ENCODE data around the gene PALD1.

PALD1 gene

GRCh38 chr10:70544431-70545340 lies 66.1 kb downstream of the PALD1 start:
- peaks cover 13% of the 10 kb centered on the region for H3K4me1 Mint-ChIP-seq (ENCODE audit: low read depth)
- H3K27ac Mint-ChIP-seq = no peak overlapping the region
- H3K9me3 Mint-ChIP-seq = no peaks in the 10 kb centered on the region
- no peaks in the 10 kb centered on the region for H3K27me3 Mint-ChIP-seq
- no peak overlapping the region for H3K4me3 Mint-ChIP-seq
- H3K36me3 Mint-ChIP-seq (ENCODE audit: low read depth) = peaks cover 15% of the 10 kb centered on the region
- intact Hi-C loops (cut with micrococcal nuclease) = no loop called here

GRCh38 chr10:70546584-70546983 lies 68.0 kb downstream of the PALD1 start:
- no peak overlapping the region for H3K4me3 Mint-ChIP-seq
- no peaks in the 10 kb centered on the region for H3K27me3 Mint-ChIP-seq
- H3K4me1 Mint-ChIP-seq (ENCODE audit: low read depth) = peaks cover 13% of the 10 kb centered on the region
- intact Hi-C loops (cut with micrococcal nuclease) = no loop called here
- no peak overlapping the region for H3K27ac Mint-ChIP-seq
- no peaks in the 10 kb centered on the region for H3K9me3 Mint-ChIP-seq
- H3K36me3 Mint-ChIP-seq (ENCODE audit: low read depth) = peaks cover 9% of the 10 kb centered on the region

GRCh38 chr10:70549351-70549961 lies 70.9 kb downstream of the PALD1 start:
- Mint-ChIP-seq H3K4me1 (ENCODE audit: low read depth) (peaks cover 7% of the 10 kb centered on the region), H3K9me3 (no peaks in the 10 kb centered on the region), H3K4me3 (no peak overlapping the region), H3K27me3 (no peaks in the 10 kb centered on the region), H3K27ac (no peak overlapping the region), H3K36me3 (ENCODE audit: low read depth) (peaks cover 21% of the 10 kb centered on the region)
- intact Hi-C loops (cut with micrococcal nuclease) = no loop called here

- Mint-ChIP-seq H3K27ac (no peak overlapping the region), H3K4me1 (ENCODE audit: low read depth) (peaks cover 1% of the 10 kb centered on the region), H3K27me3 (no peaks in the 10 kb centered on the region), H3K9me3 (no peaks in the 10 kb centered on the region), H3K36me3 (ENCODE audit: low read depth) (peaks cover 21% of the 10 kb centered on the region), H3K4me3 (no peak overlapping the region)
- intact Hi-C loops (cut with micrococcal nuclease) = loop anchor here (1.0 to 10.0 kb wide), 4 partner anchors 65 to 332 kb away; partner anchors contain the start of gene SGPL1
Measured at GRCh38 chr10:70549962-70550458, 71.4 kb downstream of the PALD1 start.

GRCh38 chr10:70550459-70550858 lies 71.9 kb downstream of the PALD1 start:
- intact Hi-C loops (cut with micrococcal nuclease) = loop anchor here (1.0 to 10.0 kb wide), 4 partner anchors 64 to 332 kb away; partner anchors contain the start of gene SGPL1
- Mint-ChIP-seq H3K36me3 (ENCODE audit: low read depth) (peaks cover 21% of the 10 kb centered on the region), H3K9me3 (no peaks in the 10 kb centered on the region), H3K27ac (no peak overlapping the region), H3K4me3 (no peak overlapping the region), H3K4me1 (ENCODE audit: low read depth) (no peaks in the 10 kb centered on the region), H3K27me3 (no peaks in the 10 kb centered on the region)

GRCh38 chr10:70551466-70551865 lies 72.9 kb downstream of the PALD1 start:
- H3K27me3 Mint-ChIP-seq = no peaks in the 10 kb centered on the region

GRCh38 chr10:70551971-70552422 lies 73.4 kb downstream of the PALD1 start:
- intact Hi-C loops (cut with micrococcal nuclease) = loop anchor here (5.0 to 10.0 kb wide), 3 partner anchors 63 to 330 kb away; partner anchors contain the start of gene SGPL1
- peaks cover 21% of the 10 kb centered on the region for H3K36me3 Mint-ChIP-seq (ENCODE audit: low read depth)
- H3K27ac Mint-ChIP-seq = no peak overlapping the region
- H3K4me1 Mint-ChIP-seq (ENCODE audit: low read depth) = no peaks in the 10 kb centered on the region
- no peaks in the 10 kb centered on the region for H3K9me3 Mint-ChIP-seq
- peaks cover under 1% of the 10 kb centered on the region for H3K27me3 Mint-ChIP-seq
- no peak overlapping the region for H3K4me3 Mint-ChIP-seq

More at GRCh38 chr10:70551466-70551865, 72.9 kb downstream of the PALD1 start:
- Mint-ChIP-seq H3K27ac (no peak overlapping the region), H3K4me1 (ENCODE audit: low read depth) (no peaks in the 10 kb centered on the region), H3K36me3 (ENCODE audit: low read depth) (peaks cover 21% of the 10 kb centered on the region), H3K9me3 (no peaks in the 10 kb centered on the region), H3K4me3 (no peak overlapping the region)
- intact Hi-C loops (cut with micrococcal nuclease) = loop anchor here (5.0 to 10.0 kb wide), 3 partner anchors 63 to 331 kb away; partner anchors contain the start of gene SGPL1

GRCh38 chr10:70552586-70552985 lies 74.0 kb downstream of the PALD1 start:
- peaks cover 6% of the 10 kb centered on the region for H3K27me3 Mint-ChIP-seq
- H3K9me3 Mint-ChIP-seq = no peaks in the 10 kb centered on the region
- peaks cover 21% of the 10 kb centered on the region for H3K36me3 Mint-ChIP-seq (ENCODE audit: low read depth)
- intact Hi-C loops (cut with micrococcal nuclease) = loop anchor here (5.0 to 10.0 kb wide), 3 partner anchors 62 to 330 kb away; partner anchors contain the start of gene SGPL1
- H3K4me1 Mint-ChIP-seq (ENCODE audit: low read depth) = no peaks in the 10 kb centered on the region
- no peak overlapping the region for H3K4me3 Mint-ChIP-seq
- no peak overlapping the region for H3K27ac Mint-ChIP-seq

GRCh38 chr10:70555371-70555770 lies 76.8 kb downstream of the PALD1 start:
- peaks cover 23% of the 10 kb centered on the region for H3K4me1 Mint-ChIP-seq (ENCODE audit: low read depth)
- H3K27ac Mint-ChIP-seq = no peak overlapping the region
- peaks cover 28% of the 10 kb centered on the region for H3K27me3 Mint-ChIP-seq
- intact Hi-C loops (cut with micrococcal nuclease) = loop anchor here (10.0 kb wide), 1 partner anchor 59 kb away; no protein-coding TSS in a partner anchor
- no peaks in the 10 kb centered on the region for H3K9me3 Mint-ChIP-seq
- no peak overlapping the region for H3K4me3 Mint-ChIP-seq
- peaks cover 21% of the 10 kb centered on the region for H3K36me3 Mint-ChIP-seq (ENCODE audit: low read depth)

GRCh38 chr10:70557086-70557845 lies 78.7 kb downstream of the PALD1 start:
- Mint-ChIP-seq H3K36me3 (ENCODE audit: low read depth) (peaks cover 13% of the 10 kb centered on the region), H3K27me3 (peaks cover 28% of the 10 kb centered on the region), H3K4me1 (ENCODE audit: low read depth) (peaks cover 39% of the 10 kb centered on the region), H3K4me3 (no peak overlapping the region), H3K27ac (no peak overlapping the region), H3K9me3 (no peaks in the 10 kb centered on the region)
- intact Hi-C loops (cut with micrococcal nuclease) = loop anchor here (10.0 kb wide), 1 partner anchor 58 kb away; no protein-coding TSS in a partner anchor

GRCh38 chr10:70557876-70558275 lies 79.3 kb downstream of the PALD1 start:
- Mint-ChIP-seq H3K27me3 (peaks cover 28% of the 10 kb centered on the region), H3K4me3 (no peak overlapping the region), H3K4me1 (ENCODE audit: low read depth) (peaks cover 44% of the 10 kb centered on the region), H3K36me3 (ENCODE audit: low read depth) (peaks cover 9% of the 10 kb centered on the region), H3K9me3 (no peaks in the 10 kb centered on the region), H3K27ac (no peak overlapping the region)
- intact Hi-C loops (cut with micrococcal nuclease) = loop anchor here (10.0 kb wide), 1 partner anchor 57 kb away; no protein-coding TSS in a partner anchor

- H3K27ac Mint-ChIP-seq = no peak overlapping the region
- peaks cover 29% of the 10 kb centered on the region for H3K27me3 Mint-ChIP-seq
- H3K4me1 Mint-ChIP-seq (ENCODE audit: low read depth) = peaks cover 46% of the 10 kb centered on the region
- intact Hi-C loops (cut with micrococcal nuclease) = loop anchor here (10.0 kb wide), 1 partner anchor 57 kb away; no protein-coding TSS in a partner anchor
- no peaks in the 10 kb centered on the region for H3K9me3 Mint-ChIP-seq
- no peak overlapping the region for H3K4me3 Mint-ChIP-seq
- H3K36me3 Mint-ChIP-seq (ENCODE audit: low read depth) = peaks cover 5% of the 10 kb centered on the region
Measured at GRCh38 chr10:70558295-70558694, 79.7 kb downstream of the PALD1 start.
